GM18907 (cell line): ENCODE measurements around the gene MAPKAPK5.
"Not testable (repeated sequence)": the region's sequence is repeated elsewhere in the genome, so short reads cannot be mapped to it uniquely, and the experiment has no call there.

Experiments
- ATAC-seq: cut with Tn5 transposase; IDR thresholded peaks from one replicate; pipeline ENCODE4 v1.9.1; 2021; ENCODE audit warnings: mild to moderate bottlenecking, moderate library complexity; ENCODE audit not compliant: unreplicated experiment

MAPKAPK5 gene

GRCh38 chr12:111826992-111827391 lies 15.0 kb upstream of the MAPKAPK5 start:
- no peak for ATAC-seq

- ATAC-seq, result no peak
Measured at GRCh38 chr12:111827907-111828306, 14.1 kb upstream of the MAPKAPK5 start.

GRCh38 chr12:111828338-111828979 lies 13.6 kb upstream of the MAPKAPK5 start:
- no peak for ATAC-seq

GRCh38 chr12:111829635-111830034 lies 12.4 kb upstream of the MAPKAPK5 start:
- ATAC-seq, result not testable (repeated sequence)

- not testable (repeated sequence) for ATAC-seq
Measured at GRCh38 chr12:111834740-111835386, 7.2 kb upstream of the MAPKAPK5 start.

GRCh38 chr12:111835531-111836181 lies 6.4 kb upstream of the MAPKAPK5 start:
- ATAC-seq, result not testable (repeated sequence)

GRCh38 chr12:111838353-111838752 lies 3.7 kb upstream of the MAPKAPK5 start:
- ATAC-seq, result no peak

GRCh38 chr12:111840807-111841206 lies 1.2 kb upstream of the MAPKAPK5 start:
- no peak for ATAC-seq

- peak; percentile 8 for ATAC-seq
Measured at GRCh38 chr12:111841236-111841749, 735 bp upstream of the MAPKAPK5 start.

GRCh38 chr12:111842556-111843396 lies 748 bp downstream of the MAPKAPK5 start:
- peak; percentile 31 for ATAC-seq

- no peak for ATAC-seq
Measured at GRCh38 chr12:111846016-111846415, 4.0 kb downstream of the MAPKAPK5 start.

- no peak for ATAC-seq
Measured at GRCh38 chr12:111850526-111850925, 8.5 kb downstream of the MAPKAPK5 start.

- no peak for ATAC-seq
Measured at GRCh38 chr12:111858186-111858585, 16.2 kb downstream of the MAPKAPK5 start.

- no peak for ATAC-seq
Measured at GRCh38 chr12:111858778-111859177, 16.8 kb downstream of the MAPKAPK5 start.

- ATAC-seq, result no peak
Measured at GRCh38 chr12:111864913-111865312, 22.9 kb downstream of the MAPKAPK5 start.

GRCh38 chr12:111867531-111867930 lies 25.5 kb downstream of the MAPKAPK5 start:
- no peak for ATAC-seq

- ATAC-seq, result no peak
Measured at GRCh38 chr12:111868676-111869588, 26.9 kb downstream of the MAPKAPK5 start.

GRCh38 chr12:111869671-111870070 lies 27.6 kb downstream of the MAPKAPK5 start:
- no peak for ATAC-seq

GRCh38 chr12:111870216-111870615 lies 28.2 kb downstream of the MAPKAPK5 start:
- ATAC-seq, result no peak

- no peak for ATAC-seq
Measured at GRCh38 chr12:111870706-111871105, 28.7 kb downstream of the MAPKAPK5 start.
